Measurements from ENCODE around the gene GRHL3.

DNA sequence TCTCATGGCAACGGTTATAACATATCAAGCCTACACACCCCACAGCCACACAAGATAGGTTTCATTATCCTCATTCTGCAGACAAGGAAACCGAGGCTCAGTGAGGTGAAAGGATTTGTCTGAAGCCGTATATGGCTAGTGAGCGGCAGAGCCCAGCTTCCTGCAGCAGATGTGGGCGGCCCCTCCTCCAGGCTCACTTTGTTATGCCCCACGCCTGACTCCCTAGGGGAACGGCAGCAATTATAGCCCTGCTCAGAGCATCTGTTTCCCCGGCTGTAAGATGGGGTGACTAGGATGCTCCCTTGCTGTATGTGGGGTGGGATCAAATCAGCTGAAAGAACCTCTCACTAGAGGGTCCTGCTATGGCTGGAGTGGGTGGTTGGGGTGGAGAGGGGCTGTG lies 22.1 kb downstream of the GRHL3 start:
- TF ChIP-seq, protein P1, sequence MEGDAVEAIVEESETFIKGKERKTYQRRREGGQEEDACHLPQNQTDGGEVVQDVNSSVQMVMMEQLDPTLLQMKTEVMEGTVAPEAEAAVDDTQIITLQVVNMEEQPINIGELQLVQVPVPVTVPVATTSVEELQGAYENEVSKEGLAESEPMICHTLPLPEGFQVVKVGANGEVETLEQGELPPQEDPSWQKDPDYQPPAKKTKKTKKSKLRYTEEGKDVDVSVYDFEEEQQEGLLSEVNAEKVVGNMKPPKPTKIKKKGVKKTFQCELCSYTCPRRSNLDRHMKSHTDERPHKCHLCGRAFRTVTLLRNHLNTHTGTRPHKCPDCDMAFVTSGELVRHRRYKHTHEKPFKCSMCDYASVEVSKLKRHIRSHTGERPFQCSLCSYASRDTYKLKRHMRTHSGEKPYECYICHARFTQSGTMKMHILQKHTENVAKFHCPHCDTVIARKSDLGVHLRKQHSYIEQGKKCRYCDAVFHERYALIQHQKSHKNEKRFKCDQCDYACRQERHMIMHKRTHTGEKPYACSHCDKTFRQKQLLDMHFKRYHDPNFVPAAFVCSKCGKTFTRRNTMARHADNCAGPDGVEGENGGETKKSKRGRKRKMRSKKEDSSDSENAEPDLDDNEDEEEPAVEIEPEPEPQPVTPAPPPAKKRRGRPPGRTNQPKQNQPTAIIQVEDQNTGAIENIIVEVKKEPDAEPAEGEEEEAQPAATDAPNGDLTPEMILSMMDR (IDR thresholded peaks at IDR 0.05), result no peak
- TF ChIP-seq POLR2A (IDR thresholded peaks at IDR 0.05), result no peak
- TF ChIP-seq EP300 (IDR thresholded peaks at IDR 0.05), result no peak

All from tibial nerve (tissue), 4 donors.